Stimulated activated CD8-positive, alpha-beta memory T cell treated with anti-CD3 and anti-CD28 coated beads, Interleukin-4, amount 100 ng/mL, for 48 hours (primary cell): ENCODE results near the gene TMBIM6.
"Not testable (repeated sequence)": the region's sequence is repeated elsewhere in the genome, so short reads cannot be mapped to it uniquely, and the experiment has no call there.

Experiments
- DNase-seq: peaks from one replicate; pipeline ENCODE4 v3.0.0-alpha.2; 2020

Gene TMBIM6

GRCh38 chr12:49777800-49778748 lies 36.7 kb downstream of the TMBIM6 start:
- peak; percentile 88 for DNase-seq

- no peak for DNase-seq
These were observed 38.2 kb downstream of the TMBIM6 start for GRCh38 chr12:49779581-49779980.

DNA sequence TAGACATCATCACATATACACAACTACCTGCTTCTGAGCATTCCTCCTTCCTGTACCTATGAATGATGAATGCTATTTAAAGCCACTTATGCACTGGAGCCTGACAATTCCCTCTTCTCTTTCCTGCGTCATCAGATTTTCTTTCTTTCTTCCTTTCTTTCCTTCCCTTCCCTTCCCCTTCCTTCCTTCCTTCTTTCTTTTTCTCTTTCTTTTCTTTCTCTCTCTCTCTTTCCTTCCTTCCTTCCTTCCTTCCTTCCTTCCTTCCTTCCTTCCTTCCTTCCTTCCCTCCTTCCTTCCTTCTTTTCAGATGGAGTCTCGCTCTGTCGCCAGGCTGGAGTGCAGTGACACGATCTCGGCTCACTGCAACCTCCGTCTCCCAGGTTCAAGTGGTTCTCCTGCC lies 39.6 kb downstream of the TMBIM6 start:
- not testable (repeated sequence) for DNase-seq

DNA sequence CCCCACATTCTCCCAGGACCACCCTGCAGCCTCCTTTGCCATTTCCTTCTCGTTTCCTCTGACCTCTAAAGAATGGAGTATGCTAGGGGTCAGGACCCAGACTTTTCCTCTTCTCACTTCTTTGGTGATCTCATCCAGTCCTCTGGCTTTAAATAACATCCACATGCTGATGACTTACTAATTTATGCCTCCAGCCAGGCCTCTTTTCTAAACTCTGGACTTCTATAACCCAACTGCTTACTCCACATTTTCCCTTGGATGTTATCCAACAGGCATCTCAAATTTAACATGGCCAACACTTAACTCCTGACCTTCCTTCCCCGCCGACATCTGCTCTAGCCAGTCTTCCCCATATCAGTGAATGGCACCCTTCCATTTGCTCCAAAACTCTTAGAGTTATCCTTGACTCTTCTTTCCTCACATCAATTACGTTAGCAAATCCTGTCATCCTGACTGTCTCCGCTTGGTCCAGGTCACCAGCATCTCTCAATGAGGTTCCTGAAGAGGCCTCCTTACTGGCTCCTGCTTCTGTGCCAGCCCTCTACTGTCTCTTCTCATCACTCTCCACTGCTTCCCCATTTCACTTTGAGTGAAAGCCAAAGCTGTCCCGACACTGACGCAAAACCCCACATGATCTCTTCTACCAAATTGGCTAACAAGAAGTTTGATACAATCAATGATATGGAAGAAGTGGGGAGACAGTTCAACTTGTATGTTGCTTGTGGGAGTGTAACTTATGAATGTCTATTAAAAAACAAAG lies 42.7 kb downstream of the TMBIM6 start:
- DNase-seq: no peak

- DNase-seq: no peak
These were observed 43.5 kb downstream of the TMBIM6 start for GRCh38 chr12:49784756-49785409.

- DNase-seq: no peak
These were observed 46.3 kb downstream of the TMBIM6 start for GRCh38 chr12:49787672-49788071.

GRCh38 chr12:49789992-49790391 lies 48.6 kb downstream of the TMBIM6 start:
- DNase-seq: no peak

DNA sequence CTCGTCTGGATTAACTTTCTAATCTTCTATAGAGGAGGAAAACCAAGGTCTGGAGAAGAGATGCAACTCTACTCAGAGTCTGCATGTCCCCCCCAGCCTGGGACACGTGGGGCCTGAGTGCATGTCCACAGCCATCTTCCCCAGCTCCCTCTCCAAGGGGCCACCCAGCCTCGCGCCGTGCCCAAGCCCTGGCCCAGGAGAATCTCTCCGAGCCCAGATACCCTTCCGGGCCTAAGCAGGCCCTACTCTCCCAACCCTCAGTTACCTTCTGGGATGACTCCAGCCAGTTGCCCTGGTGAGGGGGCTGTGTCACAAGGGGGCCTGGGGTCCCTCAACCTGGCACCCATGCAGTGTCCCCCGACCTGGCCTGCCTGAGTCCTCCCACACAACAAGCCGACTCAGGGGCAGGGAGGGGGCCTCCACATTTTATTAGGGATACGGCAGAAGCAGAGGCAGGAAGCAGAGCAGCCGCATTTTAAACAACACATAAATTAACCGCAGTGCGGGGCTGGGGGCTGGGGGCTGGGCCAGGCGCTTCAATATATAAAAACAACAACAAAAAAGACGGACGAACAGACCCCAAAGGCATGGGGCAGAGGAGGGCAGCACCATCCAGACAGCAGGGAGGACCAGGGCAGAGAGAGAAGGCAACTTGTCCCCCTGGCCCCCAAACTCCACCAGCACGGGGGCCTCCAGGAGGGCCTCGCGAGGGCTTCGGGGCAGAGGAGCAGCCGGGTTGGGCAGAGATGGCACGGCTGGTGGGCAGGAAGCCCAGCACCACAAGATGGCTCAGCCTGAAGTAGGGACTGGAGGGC lies 49.6 kb downstream of the TMBIM6 start:
- no peak for DNase-seq

- DNase-seq: no peak
These were observed 50.3 kb downstream of the TMBIM6 start for GRCh38 chr12:49791700-49792099.

DNA sequence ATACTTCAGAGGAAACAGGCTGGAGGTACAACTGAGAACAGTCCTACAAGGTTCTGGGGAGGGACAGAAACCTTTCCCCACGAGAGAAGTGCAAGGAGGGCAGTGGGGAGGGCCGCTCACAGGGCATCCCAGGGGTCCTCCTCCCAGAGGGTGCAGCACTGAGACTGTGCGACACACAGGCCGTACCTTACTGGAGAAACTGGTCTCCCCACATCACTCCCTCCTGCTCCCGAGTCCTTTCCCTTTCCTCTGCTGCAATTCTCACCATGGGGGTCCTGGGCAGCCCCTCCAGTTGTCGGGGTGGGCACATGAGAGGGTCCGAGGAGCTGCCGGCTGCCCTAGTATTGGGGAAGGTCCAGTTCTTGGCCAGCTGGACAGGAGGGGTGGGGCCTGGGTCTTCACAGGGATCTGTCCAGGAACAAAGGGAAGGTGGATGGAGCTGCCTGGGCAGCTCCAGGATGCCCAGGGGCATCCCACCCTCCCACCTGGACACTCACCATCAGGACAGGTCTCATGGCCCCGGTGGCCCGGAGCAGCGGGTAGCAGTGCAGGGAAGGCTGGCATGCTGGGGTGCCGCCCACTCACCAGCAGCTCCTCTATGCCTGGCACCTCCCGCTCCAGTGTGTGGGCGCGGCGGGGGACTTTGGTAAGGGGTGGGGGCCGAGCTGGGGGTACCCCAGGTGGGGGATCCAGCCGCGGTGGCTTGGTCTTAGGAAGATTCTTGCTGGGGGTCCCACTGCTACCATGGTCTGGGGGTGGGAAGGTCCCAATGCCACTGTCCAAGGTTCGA lies 51.0 kb downstream of the TMBIM6 start:
- DNase-seq: no peak

- no peak for DNase-seq
These were observed 51.7 kb downstream of the TMBIM6 start for GRCh38 chr12:49792976-49793580.

DNA sequence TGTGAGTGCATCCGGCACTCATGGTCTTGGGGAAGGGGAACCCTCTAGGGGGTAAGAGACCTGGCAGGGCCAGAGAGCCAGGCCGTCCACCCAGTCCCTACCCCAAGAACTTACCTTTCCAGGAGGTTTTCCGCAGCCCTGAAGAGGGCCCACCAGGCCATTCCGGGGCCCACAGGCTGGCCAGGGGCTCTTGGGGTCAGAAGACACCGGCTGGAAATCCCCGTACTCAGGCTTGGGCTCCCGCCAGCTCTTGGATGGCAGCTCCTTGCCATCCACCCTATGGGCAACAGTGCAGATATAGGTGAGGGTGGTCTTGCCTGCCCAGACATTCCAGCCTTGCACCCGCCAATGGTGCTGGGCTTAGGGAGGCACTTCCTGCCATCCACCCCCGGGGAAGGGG lies 52.3 kb downstream of the TMBIM6 start:
- DNase-seq: no peak

DNA sequence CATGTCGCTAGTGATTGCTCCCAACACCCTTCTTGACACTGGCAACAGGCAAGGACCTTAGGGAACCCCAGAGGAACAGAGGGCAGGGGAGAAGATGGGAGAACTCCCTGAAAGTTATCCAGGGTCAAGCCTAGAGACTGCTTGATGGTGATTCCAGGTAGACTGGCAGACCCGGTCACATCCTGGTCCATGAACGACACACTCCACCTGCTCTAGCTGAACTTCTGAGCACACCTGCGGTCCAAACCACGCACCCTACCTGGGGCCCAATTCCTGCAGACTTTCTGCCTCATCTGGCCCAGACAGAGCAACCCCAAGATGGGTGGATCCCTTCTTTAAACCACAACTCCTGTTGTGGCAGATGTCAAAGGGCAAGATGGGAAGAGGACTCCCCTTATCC lies 52.7 kb downstream of the TMBIM6 start:
- DNase-seq: no peak

DNA sequence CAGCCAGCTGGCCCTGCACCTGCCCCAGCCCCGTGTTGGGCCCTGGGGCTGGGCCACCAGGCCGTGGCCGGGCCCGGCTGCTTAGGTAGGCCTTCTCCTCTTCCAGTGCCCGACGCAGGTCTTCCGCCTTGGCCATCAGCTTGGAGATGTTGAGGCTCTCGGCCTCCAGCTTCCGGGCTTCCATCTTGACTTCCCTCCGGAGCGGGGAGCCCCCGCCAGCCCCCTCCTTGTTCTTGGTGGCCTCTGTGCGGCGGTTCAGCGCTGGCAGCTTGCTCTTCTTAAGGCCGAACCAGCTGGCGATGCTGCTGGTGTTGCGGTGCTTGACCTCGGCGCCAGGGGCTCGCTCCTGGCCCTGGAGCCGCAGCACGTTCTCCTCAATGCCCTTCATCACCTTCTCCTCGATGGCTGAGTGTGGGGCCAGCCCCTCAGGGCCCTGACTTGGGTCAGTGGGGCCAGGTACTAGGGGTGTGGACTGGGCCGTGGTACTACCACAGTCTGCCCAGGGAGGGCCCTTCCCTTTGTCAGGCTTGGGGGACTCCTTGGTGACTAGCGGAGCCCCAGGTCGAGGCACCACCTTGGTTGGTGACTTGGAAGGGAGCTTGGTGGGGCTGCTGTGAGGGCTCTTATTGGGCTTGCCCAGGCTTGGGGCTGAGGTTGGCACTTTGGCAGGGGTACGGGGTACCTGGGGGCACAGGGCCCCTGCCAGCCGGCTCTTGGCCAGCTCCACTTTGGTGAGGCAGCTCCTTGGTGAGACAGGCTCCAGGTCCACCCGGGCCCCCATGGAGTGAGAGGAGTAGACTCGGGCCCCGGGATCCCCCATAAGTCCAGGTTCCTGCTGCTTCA lies 53.7 kb downstream of the TMBIM6 start:
- no peak for DNase-seq

DNA sequence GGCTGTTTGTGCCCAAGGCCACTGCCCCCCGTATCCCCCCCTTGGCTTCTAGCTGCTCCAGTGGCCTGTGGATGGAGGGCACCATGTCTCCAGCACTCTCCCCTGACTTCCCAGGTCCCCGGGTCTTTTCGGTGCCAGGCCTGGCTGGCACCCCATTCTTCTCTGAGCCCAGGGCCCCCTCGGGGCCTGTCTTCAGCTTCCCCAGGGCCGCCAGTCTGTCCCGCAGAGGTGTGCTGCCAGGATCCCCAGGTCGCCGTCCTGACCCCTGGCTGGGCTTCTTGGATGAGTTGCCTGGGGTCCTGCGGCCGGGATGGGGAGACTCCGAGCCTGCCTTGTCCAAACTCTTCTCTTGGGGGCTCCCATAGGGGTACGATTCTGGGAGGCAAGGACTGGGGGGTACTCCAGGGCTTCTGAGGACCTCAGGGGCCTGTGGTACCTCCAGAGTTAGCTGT lies 54.3 kb downstream of the TMBIM6 start:
- no peak for DNase-seq

DNA sequence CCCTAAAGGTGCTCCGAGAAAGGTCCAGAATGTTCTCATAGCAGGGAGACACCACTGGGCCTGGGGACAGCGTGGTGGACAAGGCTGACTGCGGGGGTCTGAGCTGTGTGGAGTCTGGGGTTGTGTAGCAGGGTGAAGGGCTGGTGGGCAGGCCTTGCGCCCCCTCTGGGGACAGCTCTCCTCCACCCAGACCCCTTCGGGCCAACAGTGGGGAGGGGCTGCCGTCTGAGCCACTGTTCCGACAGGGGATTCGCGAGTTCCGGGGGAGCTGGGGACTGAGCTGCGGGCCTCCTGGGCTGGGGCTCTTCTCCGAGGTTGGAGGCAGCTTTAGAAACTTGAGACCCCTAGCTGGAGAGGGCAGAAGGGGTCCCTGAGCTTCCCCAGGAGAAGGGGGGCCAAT lies 54.8 kb downstream of the TMBIM6 start:
- no peak for DNase-seq

- no peak for DNase-seq
These were observed 55.5 kb downstream of the TMBIM6 start for GRCh38 chr12:49796606-49797448.

- DNase-seq: no peak
These were observed 56.1 kb downstream of the TMBIM6 start for GRCh38 chr12:49797449-49797776.

DNA sequence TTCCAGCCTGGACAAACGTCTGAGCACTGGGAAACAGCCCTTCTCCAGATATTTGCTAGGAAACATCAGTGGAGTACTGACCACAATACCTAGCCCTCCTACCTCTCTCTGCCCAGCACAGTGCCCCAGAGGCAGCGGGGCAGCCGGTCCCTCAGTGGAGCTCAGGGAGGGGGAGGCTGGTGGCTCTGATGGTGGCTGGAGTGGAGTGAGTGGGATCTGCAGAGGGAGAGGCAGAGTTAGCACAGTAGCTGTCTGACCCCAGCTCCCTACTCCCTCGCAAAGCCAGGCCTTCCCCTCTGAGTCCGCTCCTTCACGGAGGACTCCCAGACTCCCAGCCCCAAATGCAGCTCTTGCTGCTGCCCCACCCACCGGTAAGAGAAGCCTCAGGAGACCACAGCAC lies 56.9 kb downstream of the TMBIM6 start:
- DNase-seq: no peak
